Calu3 (cell line): ENCODE data around the gene ATAD3C. TPM values are rescaled to one million over a fixed set of nuclear protein-coding genes. Genes with fewer than 3 reads are reported as not detected.

Source experiments
- BruUV-seq: library from RNA; stranded (reverse); fragments of 400-500 nt; replicated peaks from 2 replicates; lab custom pipeline; 2021; lab: Mats Ljungman, UMichigan
- CTCF ChIA-PET: fragments of 300-600 bp; sonication (Branson Sonifier 250); formaldehyde crosslinking; loops from one replicate; lab custom pipeline; 2022; ENCODE audit warnings: antibody characterized with exemption; lab: Charles Lee
- DNase-seq: peaks from one replicate; pipeline ENCODE4 v3.0.0; 2022
- H3K27ac Mint-ChIP-seq: one replicate; pipeline ENCODE4 v1.8.0; 2022; ENCODE audit warnings: mixed read lengths; ENCODE audit not compliant: unreplicated experiment
- H3K27me3 Mint-ChIP-seq: one replicate; pipeline ENCODE4 v1.8.0; 2022; ENCODE audit warnings: mixed read lengths; ENCODE audit not compliant: unreplicated experiment
- H3K36me3 Mint-ChIP-seq: one replicate; pipeline ENCODE4 v1.8.0; 2022; ENCODE audit warnings: mild to moderate bottlenecking, moderate library complexity, mixed read lengths; ENCODE audit not compliant: insufficient read depth, unreplicated experiment
- H3K4me1 Mint-ChIP-seq: one replicate; pipeline ENCODE4 v1.8.0; 2022; ENCODE audit warnings: mild to moderate bottlenecking, low read depth, mixed read lengths; ENCODE audit not compliant: unreplicated experiment
- H3K4me3 Mint-ChIP-seq: one replicate; pipeline ENCODE4 v1.8.0; 2022; ENCODE audit warnings: mild to moderate bottlenecking, low read depth, moderate library complexity, mixed read lengths; ENCODE audit not compliant: unreplicated experiment
- H3K9me3 Mint-ChIP-seq: one replicate; pipeline ENCODE4 v1.8.0; 2022; ENCODE audit warnings: low read depth, mixed read lengths; ENCODE audit not compliant: unreplicated experiment
- CTCF ChIP-seq: fragments of 200-600 bp; IDR thresholded peaks from one replicate; pipeline ENCODE4 v1.8.0; 2022; ENCODE audit warnings: antibody characterized with exemption; ENCODE audit not compliant: unreplicated experiment
- intact Hi-C: fragments of 100-400 bp; cut with micrococcal nuclease; formaldehyde crosslinking; loops from one replicate; pipeline ENCODE4 v1.10.0; 2022; ENCODE audit not compliant: unreplicated experiment
- total RNA-seq: library from RNA; stranded (reverse); gene quantifications from 2 replicates; pipeline ENCODE4 v1.2.3, GENCODE V29; 2022

Gene ATAD3C
- total RNA-seq, 1 experiment from 2014 or later, result 0.45 TPM

GRCh38 chr1:1419813-1420653, 29.5 kb upstream of the ATAD3C start:
- Mint-ChIP-seq H3K4me3 (peak overlapping the region; percentile 47), H3K9me3 (no peaks in the 10 kb centered on the region), H3K36me3 (peaks cover 14% of the 10 kb centered on the region), H3K27ac (no peak overlapping the region), H3K27me3 (no peaks in the 10 kb centered on the region), H3K4me1 (peaks cover 7% of the 10 kb centered on the region)
- no peak for TF ChIP-seq CTCF
- BruUV-seq, result no TSS peak
- no peak for DNase-seq
- CTCF ChIA-PET, result interaction anchor here (0.5 kb wide), 1 partner anchor 249 kb away, joined by 3 read pairs; no protein-coding TSS in a partner anchor
- intact Hi-C loops, result no loop called here

GRCh38 chr1:1420654-1421141, 28.8 kb upstream of the ATAD3C start:
- intact Hi-C loops, result no loop called here
- Mint-ChIP-seq H3K4me3 (peak overlapping the region; percentile 47), H3K27ac (no peak overlapping the region), H3K27me3 (no peaks in the 10 kb centered on the region), H3K36me3 (peaks cover 14% of the 10 kb centered on the region), H3K4me1 (peaks cover 7% of the 10 kb centered on the region), H3K9me3 (no peaks in the 10 kb centered on the region)
- no peak for DNase-seq
- BruUV-seq, result no TSS peak
- no peak for TF ChIP-seq CTCF
- CTCF ChIA-PET, result interaction anchor here (0.5 kb wide), 1 partner anchor 249 kb away, joined by 3 read pairs; no protein-coding TSS in a partner anchor

- no peaks in the 10 kb centered on the region for H3K9me3 Mint-ChIP-seq
- H3K27me3 Mint-ChIP-seq, result no peaks in the 10 kb centered on the region
- TF ChIP-seq CTCF, result no peak
- H3K36me3 Mint-ChIP-seq, result peaks cover 14% of the 10 kb centered on the region
- H3K4me1 Mint-ChIP-seq, result peaks cover 7% of the 10 kb centered on the region
- no peak within 1 kb of the TSS for H3K27ac Mint-ChIP-seq
- H3K4me3 Mint-ChIP-seq, result peak within 1 kb of the TSS; percentile 47
- DNase-seq, result no peak
- BruUV-seq, result no TSS peak
- intact Hi-C loops, result no loop called here
- CTCF ChIA-PET, result no interaction called here
Measured at GRCh38 chr1:1421147-1421906, 28.2 kb upstream of the ATAD3C start, which contains the start of gene ANKRD65. Gene ANKRD65 (minus strand): TSS chr1:1421276. CDS start chr1:1421005, 271 bp downstream.

DNA sequence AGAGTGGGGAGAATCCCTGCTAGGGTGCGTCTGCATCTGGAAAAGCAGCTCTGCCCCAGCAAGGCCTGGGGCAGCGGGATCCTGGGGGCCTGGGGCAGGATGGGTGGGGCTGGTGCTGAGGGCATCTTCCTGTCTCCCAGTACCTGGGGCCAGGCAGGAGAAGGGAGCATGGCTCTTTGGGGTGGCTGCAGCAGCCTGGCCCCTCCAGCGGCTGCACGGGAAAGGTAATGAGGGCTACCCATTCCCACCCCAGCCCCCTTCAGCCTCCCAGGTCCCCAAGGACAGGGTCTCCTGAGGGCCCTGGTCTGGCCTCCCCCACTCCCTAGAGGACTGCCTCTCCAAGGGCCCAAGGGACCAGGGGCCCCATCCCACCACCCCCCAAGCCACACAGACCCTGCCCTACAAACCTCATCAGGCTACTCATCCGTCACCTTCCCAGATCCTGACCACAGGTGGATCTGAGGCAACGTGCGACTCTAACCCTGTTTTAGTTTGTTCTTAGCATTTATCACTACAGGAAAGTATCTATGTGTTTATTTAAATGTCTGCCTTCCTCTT, 27.5 kb upstream of the ATAD3C start:
- TF ChIP-seq CTCF, result no peak
- Mint-ChIP-seq H3K27ac (no peak overlapping the region), H3K9me3 (no peaks in the 10 kb centered on the region), H3K4me1 (peaks cover 7% of the 10 kb centered on the region), H3K4me3 (no peak overlapping the region), H3K36me3 (peaks cover 14% of the 10 kb centered on the region), H3K27me3 (no peaks in the 10 kb centered on the region)
- intact Hi-C loops, result no loop called here
- no TSS peak for BruUV-seq
- CTCF ChIA-PET, result no interaction called here
- no peak for DNase-seq
